Measurements from ENCODE around the gene CARS2.
"Not testable (repeated sequence)": the region's sequence is repeated elsewhere in the genome, so short reads cannot be mapped to it uniquely, and the experiment has no call there.

Gene CARS2

GRCh38 chr13:110696776-110697175 is 9.1 kb downstream of the CARS2 start:
- no peaks in the 10 kb centered on the region for H3K4me1 ChIP-seq (ENCODE audit: control insufficient read depth, insufficient read depth, low read length, poor library complexity, severe bottlenecking)
- H3K4me3 ChIP-seq (ENCODE audit: extremely low read depth, insufficient read depth, low read length, poor library complexity, severe bottlenecking): no peak overlapping the region
- H3K9me3 ChIP-seq (ENCODE audit: control insufficient read depth, low read length): no peaks in the 10 kb centered on the region
- H3K27ac ChIP-seq (ENCODE audit: low read depth, low read length, severe bottlenecking): no peak overlapping the region
- 92 to 100% methylated on average over 7 to 10 of the region's 10 CpGs for WGBS, 2 experiments (ENCODE audit: insufficient coverage in 2 of 2)
- peaks cover 60% of the 10 kb centered on the region for H3K36me3 ChIP-seq (ENCODE audit: control insufficient read depth, insufficient read depth, low read length)

DNA sequence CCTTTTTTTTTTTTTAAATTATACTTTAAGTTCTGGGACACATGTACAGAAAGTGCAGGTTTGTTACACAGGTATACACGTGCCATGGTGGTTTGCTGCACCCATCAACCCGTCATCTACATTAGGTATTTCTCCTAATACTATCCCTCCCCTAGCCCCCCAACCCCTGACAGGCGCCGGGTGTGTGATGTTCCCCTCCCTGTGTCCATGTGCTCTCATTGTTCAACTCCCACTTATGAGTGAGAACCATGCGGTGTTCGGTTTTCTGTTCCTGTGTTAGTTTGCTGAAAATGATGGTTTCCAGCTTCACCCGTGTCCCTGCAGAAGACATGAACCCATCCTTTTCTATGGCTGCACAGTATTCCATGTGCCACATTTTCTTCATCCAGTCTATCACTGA is 10.1 kb downstream of the CARS2 start:
- H3K36me3 ChIP-seq (ENCODE audit: control insufficient read depth, insufficient read depth, low read length): peaks cover 54% of the 10 kb centered on the region
- H3K27ac ChIP-seq (ENCODE audit: low read depth, low read length, severe bottlenecking); H3K4me1 ChIP-seq (ENCODE audit: control insufficient read depth, insufficient read depth, low read length, poor library complexity, severe bottlenecking); H3K9me3 ChIP-seq (ENCODE audit: control insufficient read depth, low read length); H3K4me3 ChIP-seq (ENCODE audit: extremely low read depth, insufficient read depth, low read length, poor library complexity, severe bottlenecking): not testable (repeated sequence)
- whole genome bisulfite sequencing, 2 experiments (ENCODE audit: insufficient coverage in 2 of 2): 97 to 100% methylated on average over 3 to 5 of the region's 7 CpGs

- Histone ChIP-seq H3K9me3 (ENCODE audit: control insufficient read depth, low read length) (no peaks in the 10 kb centered on the region), H3K4me1 (ENCODE audit: control insufficient read depth, insufficient read depth, low read length, poor library complexity, severe bottlenecking) (no peaks in the 10 kb centered on the region), H3K4me3 (ENCODE audit: extremely low read depth, insufficient read depth, low read length, poor library complexity, severe bottlenecking) (no peak overlapping the region), H3K27ac (ENCODE audit: low read depth, low read length, severe bottlenecking) (no peak overlapping the region), H3K36me3 (ENCODE audit: control insufficient read depth, insufficient read depth, low read length) (peaks cover 61% of the 10 kb centered on the region)
- WGBS, 2 experiments (ENCODE audit: insufficient coverage in 2 of 2): 93 to 98% methylated on average over 8 of the region's 8 CpGs
Measured at GRCh38 chr13:110690516-110690915, 15.4 kb downstream of the CARS2 start.

DNA sequence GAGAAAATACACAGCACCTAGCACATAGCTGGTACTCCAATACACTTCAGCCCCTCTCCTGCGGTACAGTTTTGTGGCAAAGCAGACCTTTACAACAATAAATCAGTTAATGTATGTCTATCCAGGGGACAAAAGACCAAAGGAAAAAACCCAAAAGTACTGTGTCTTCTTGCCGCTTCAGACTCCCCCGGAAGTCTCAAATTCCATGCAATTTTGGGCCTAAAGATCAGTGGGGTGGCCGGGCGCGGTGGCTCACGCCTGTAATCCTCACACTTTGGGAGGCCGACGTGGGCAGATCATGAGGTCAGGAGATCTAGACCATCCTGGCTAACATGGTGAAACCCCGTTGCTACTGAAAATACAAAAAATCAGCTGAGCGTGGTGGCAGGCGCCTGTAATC is 16.2 kb downstream of the CARS2 start:
- Histone ChIP-seq H3K9me3 (ENCODE audit: control insufficient read depth, low read length) (no peaks in the 10 kb centered on the region), H3K4me3 (ENCODE audit: extremely low read depth, insufficient read depth, low read length, poor library complexity, severe bottlenecking) (no peak overlapping the region), H3K27ac (ENCODE audit: low read depth, low read length, severe bottlenecking) (no peak overlapping the region), H3K36me3 (ENCODE audit: control insufficient read depth, insufficient read depth, low read length) (peaks cover 60% of the 10 kb centered on the region), H3K4me1 (ENCODE audit: control insufficient read depth, insufficient read depth, low read length, poor library complexity, severe bottlenecking) (no peaks in the 10 kb centered on the region)
- WGBS, 2 experiments (ENCODE audit: insufficient coverage in 2 of 2): 87 to 92% methylated on average over 11 to 12 of the region's 12 CpGs

GRCh38 chr13:110689041-110689440 is 16.9 kb downstream of the CARS2 start:
- H3K36me3 ChIP-seq (ENCODE audit: control insufficient read depth, insufficient read depth, low read length): peaks cover 63% of the 10 kb centered on the region
- WGBS, 2 experiments (ENCODE audit: insufficient coverage in 2 of 2): 90 to 98% methylated on average over 8 of the region's 9 CpGs
- H3K4me3 ChIP-seq (ENCODE audit: extremely low read depth, insufficient read depth, low read length, poor library complexity, severe bottlenecking): no peak overlapping the region
- no peak overlapping the region for H3K27ac ChIP-seq (ENCODE audit: low read depth, low read length, severe bottlenecking)
- no peaks in the 10 kb centered on the region for H3K4me1 ChIP-seq (ENCODE audit: control insufficient read depth, insufficient read depth, low read length, poor library complexity, severe bottlenecking)
- no peaks in the 10 kb centered on the region for H3K9me3 ChIP-seq (ENCODE audit: control insufficient read depth, low read length)

GRCh38 chr13:110687736-110688135 is 18.2 kb downstream of the CARS2 start:
- Histone ChIP-seq H3K4me3 (ENCODE audit: extremely low read depth, insufficient read depth, low read length, poor library complexity, severe bottlenecking) (no peak overlapping the region), H3K36me3 (ENCODE audit: control insufficient read depth, insufficient read depth, low read length) (peaks cover 68% of the 10 kb centered on the region), H3K4me1 (ENCODE audit: control insufficient read depth, insufficient read depth, low read length, poor library complexity, severe bottlenecking) (no peaks in the 10 kb centered on the region), H3K27ac (ENCODE audit: low read depth, low read length, severe bottlenecking) (no peak overlapping the region), H3K9me3 (ENCODE audit: control insufficient read depth, low read length) (no peaks in the 10 kb centered on the region)
- WGBS, 2 experiments (ENCODE audit: insufficient coverage in 2 of 2): 98% methylated on average over 11 to 16 of the region's 16 CpGs

DNA sequence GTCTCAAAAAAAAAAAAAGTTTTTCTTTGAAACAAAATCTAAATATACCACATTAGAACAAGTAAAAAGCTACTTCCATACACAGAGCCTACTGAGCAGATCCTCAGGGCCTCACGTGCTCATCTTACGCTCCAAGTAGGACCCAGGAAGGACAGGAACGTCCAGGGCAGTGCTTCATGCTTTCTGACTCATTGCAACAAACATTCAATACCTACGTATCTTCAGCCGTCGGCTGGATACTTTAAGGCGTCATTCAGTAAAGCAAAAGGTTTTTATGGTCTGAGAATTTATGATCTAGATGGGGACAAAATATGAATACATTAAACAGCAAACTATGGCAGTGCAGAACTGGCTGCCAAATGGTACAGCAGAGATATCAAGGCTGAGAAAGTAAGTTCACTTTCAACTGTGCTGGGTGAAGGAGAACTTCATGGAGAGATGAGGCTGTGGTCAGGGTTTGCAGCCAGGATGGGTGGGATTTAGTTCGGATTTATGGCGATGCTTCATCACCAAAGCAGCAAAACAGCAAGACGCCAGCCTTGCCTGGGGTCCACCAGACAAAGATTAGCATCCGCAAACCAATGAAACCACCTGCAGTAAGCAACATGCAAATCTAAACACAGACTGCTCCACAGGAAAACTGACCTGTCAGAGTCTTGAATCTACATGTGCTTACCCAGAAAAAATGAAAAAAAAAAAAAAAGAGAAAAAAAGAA is 20.5 kb downstream of the CARS2 start:
- 89 to 92% methylated on average over 4 to 10 of the region's 11 CpGs for WGBS, 2 experiments (ENCODE audit: insufficient coverage in 2 of 2)
- H3K36me3 ChIP-seq (ENCODE audit: control insufficient read depth, insufficient read depth, low read length): peaks cover 81% of the 10 kb centered on the region

DNA sequence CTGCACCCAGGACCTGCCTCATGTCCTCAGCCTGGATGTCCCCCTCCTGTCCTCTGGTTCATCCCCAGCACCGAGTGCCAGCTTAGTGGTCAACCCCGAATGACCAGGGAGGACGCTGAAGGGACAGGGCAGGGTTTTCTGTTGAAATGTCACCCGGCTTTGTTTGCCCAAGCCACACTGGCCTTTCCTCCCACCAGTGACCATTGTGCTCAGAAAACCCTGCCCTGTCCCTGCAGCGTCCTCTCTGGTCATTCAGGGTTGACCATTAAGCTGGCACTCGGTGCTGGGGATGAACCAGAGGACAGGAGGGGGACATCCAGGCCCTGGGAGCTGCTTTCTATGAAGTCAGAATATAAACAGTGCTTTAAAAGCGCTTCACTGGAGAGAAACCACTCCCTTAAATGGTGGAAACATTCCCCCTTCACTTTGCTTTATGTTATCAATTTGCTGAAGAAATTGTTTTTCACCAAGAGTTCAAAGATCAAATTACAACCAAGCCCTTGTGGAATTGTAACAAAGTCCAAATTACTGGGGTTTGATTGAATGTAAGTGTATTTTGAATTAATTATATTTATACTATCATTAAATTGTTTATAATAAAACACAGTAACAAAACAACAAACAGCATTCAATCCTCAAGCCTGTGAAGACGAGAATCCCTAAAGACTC is 21.4 kb downstream of the CARS2 start:
- Histone ChIP-seq H3K27ac (ENCODE audit: low read depth, low read length, severe bottlenecking) (no peak overlapping the region), H3K4me1 (ENCODE audit: control insufficient read depth, insufficient read depth, low read length, poor library complexity, severe bottlenecking) (no peaks in the 10 kb centered on the region), H3K4me3 (ENCODE audit: extremely low read depth, insufficient read depth, low read length, poor library complexity, severe bottlenecking) (no peak overlapping the region), H3K9me3 (ENCODE audit: control insufficient read depth, low read length) (no peaks in the 10 kb centered on the region), H3K36me3 (ENCODE audit: control insufficient read depth, insufficient read depth, low read length) (peaks cover 75% of the 10 kb centered on the region)
- WGBS, 2 experiments (ENCODE audit: insufficient coverage in 2 of 2): 90 to 94% methylated on average over 6 to 7 of the region's 8 CpGs

More for the DNA sequence above, 20.5 kb downstream of the CARS2 start:
- Histone ChIP-seq H3K4me3 (ENCODE audit: extremely low read depth, insufficient read depth, low read length, poor library complexity, severe bottlenecking) (no peak overlapping the region), H3K9me3 (ENCODE audit: control insufficient read depth, low read length) (no peaks in the 10 kb centered on the region), H3K4me1 (ENCODE audit: control insufficient read depth, insufficient read depth, low read length, poor library complexity, severe bottlenecking) (no peaks in the 10 kb centered on the region), H3K27ac (ENCODE audit: low read depth, low read length, severe bottlenecking) (no peak overlapping the region)

- Histone ChIP-seq H3K27ac (ENCODE audit: low read depth, low read length, severe bottlenecking) (no peak overlapping the region), H3K9me3 (ENCODE audit: control insufficient read depth, low read length) (no peaks in the 10 kb centered on the region), H3K4me1 (ENCODE audit: control insufficient read depth, insufficient read depth, low read length, poor library complexity, severe bottlenecking) (no peaks in the 10 kb centered on the region), H3K36me3 (ENCODE audit: control insufficient read depth, insufficient read depth, low read length) (peaks cover 72% of the 10 kb centered on the region), H3K4me3 (ENCODE audit: extremely low read depth, insufficient read depth, low read length, poor library complexity, severe bottlenecking) (no peak overlapping the region)
- WGBS, 2 experiments (ENCODE audit: insufficient coverage in 2 of 2): 92 to 98% methylated on average over 5 of the region's 5 CpGs
Measured at GRCh38 chr13:110683921-110684320, 22.0 kb downstream of the CARS2 start.

DNA sequence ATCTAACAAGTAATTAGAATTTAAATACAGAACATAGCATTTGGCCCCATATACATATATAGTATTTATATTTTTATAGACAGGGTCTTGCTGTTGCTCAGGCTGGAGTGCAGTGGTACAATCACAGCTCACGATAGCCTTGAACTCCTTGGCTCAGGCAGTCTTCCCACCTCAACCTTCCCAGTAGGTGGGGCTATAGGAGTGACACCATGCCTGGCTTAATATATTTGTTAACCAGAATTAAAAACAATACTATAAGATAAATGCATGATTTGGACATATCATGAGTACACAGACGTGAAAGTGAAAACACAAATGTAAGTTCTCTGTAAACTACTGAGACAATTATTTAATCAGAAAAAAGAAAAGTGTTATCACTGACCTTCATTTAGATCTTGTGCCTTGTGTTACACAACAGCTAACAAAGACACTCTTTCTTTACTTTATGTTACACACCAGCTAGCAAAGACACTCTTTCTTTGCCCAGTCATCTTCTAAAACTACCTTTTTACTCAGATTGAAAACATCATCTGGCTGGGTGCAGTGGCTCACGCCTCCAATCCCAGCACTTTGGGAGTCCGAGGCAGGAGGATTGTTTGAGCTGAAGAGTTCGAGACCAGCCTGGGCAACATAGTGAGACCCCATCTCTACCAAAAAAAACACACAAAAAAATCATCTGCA is 22.6 kb downstream of the CARS2 start:
- Histone ChIP-seq H3K36me3 (ENCODE audit: control insufficient read depth, insufficient read depth, low read length) (peaks cover 71% of the 10 kb centered on the region), H3K27ac (ENCODE audit: low read depth, low read length, severe bottlenecking) (no peak overlapping the region), H3K4me3 (ENCODE audit: extremely low read depth, insufficient read depth, low read length, poor library complexity, severe bottlenecking) (no peak overlapping the region), H3K4me1 (ENCODE audit: control insufficient read depth, insufficient read depth, low read length, poor library complexity, severe bottlenecking) (no peaks in the 10 kb centered on the region), H3K9me3 (ENCODE audit: control insufficient read depth, low read length) (no peaks in the 10 kb centered on the region)
- WGBS, 2 experiments (ENCODE audit: insufficient coverage in 2 of 2): 71% methylated on average over 1 of the region's 5 CpGs; no CpG with 5 or more reads in 1 of the 2 experiments

All from mesodermal cell (in vitro differentiated cells).